OCI-LY7 (cell line): ENCODE results near the gene PDGFD.

Experiments
- CTCF ChIP-seq: fragments of 200-600 bp; sonication (generic); conservative IDR thresholded peaks from 2 replicates; pipeline ENCODE4 v1.5.1; 2014; ENCODE audit warnings: mild to moderate bottlenecking, antibody characterized with exemption, low read length, moderate library complexity, mixed read lengths
- EZH2phosphoT487 ChIP-seq: fragments of 200-600 bp; sonication (generic); IDR thresholded peaks from 2 replicates; pipeline ENCODE4 v1.6.1; 2018; ENCODE audit warnings: low read depth, borderline replicate concordance, mild to moderate bottlenecking, mixed run types, antibody characterized with exemption, low read length, moderate library complexity, mixed read lengths

GRCh38 chr11:103871923-103872551 lies 291.9 kb downstream of the PDGFD start:
- TF ChIP-seq EZH2phosphoT487 (no peak), CTCF (no peak)
